Stimulated activated naive B cell treated with anti-CD40 and anti-IgM and Interleukin-4, amounts not matched to agents 10 μg/mL and 1 μg/mL and 100 μg/mL, for 72 hours (primary cell): ENCODE measurements around the gene ZNF648.
"Not testable (repeated sequence)": the region's sequence is repeated elsewhere in the genome, so short reads cannot be mapped to it uniquely, and the experiment has no call there.

Experiments
- ATAC-seq, 2 donors: fragments of 150-1000 bp; cut with Tn5 transposase; replicated peaks; 2 replicates each; pipeline ENCODE4 v1.10.0; 2021; ENCODE audit warnings: moderate library complexity in 1 of 2
- DNase-seq: peaks from one replicate; pipeline ENCODE4 v3.0.0; 2021
- H3K27ac Mint-ChIP-seq: one replicate; pipeline ENCODE4 v1.8.0; 2022; ENCODE audit warnings: mild to moderate bottlenecking, mixed read lengths
- H3K27me3 Mint-ChIP-seq, 2 donors: one replicate each; pipeline ENCODE4 v1.8.0; 2022; ENCODE audit warnings: mixed read lengths in 2 of 2
- H3K36me3 Mint-ChIP-seq, 2 donors: one replicate each; pipeline ENCODE4 v1.8.0; 2022; ENCODE audit warnings: mixed read lengths in 2 of 2, mild to moderate bottlenecking in 1 of 2
- H3K4me1 Mint-ChIP-seq, 2 donors: one replicate each; pipeline ENCODE4 v1.8.0; 2022; ENCODE audit warnings: mixed read lengths in 2 of 2, mild to moderate bottlenecking in 1 of 2
- H3K4me3 Mint-ChIP-seq, 2 donors: one replicate each; pipeline ENCODE4 v1.8.0; 2022; ENCODE audit warnings: mild to moderate bottlenecking in 2 of 2, mixed read lengths in 2 of 2, moderate library complexity in 1 of 2
- H3K9me3 Mint-ChIP-seq, 2 donors: one replicate each; pipeline ENCODE4 v1.8.0; 2022; ENCODE audit warnings: mixed read lengths in 2 of 2, mild to moderate bottlenecking in 1 of 2

ZNF648 gene

DNA sequence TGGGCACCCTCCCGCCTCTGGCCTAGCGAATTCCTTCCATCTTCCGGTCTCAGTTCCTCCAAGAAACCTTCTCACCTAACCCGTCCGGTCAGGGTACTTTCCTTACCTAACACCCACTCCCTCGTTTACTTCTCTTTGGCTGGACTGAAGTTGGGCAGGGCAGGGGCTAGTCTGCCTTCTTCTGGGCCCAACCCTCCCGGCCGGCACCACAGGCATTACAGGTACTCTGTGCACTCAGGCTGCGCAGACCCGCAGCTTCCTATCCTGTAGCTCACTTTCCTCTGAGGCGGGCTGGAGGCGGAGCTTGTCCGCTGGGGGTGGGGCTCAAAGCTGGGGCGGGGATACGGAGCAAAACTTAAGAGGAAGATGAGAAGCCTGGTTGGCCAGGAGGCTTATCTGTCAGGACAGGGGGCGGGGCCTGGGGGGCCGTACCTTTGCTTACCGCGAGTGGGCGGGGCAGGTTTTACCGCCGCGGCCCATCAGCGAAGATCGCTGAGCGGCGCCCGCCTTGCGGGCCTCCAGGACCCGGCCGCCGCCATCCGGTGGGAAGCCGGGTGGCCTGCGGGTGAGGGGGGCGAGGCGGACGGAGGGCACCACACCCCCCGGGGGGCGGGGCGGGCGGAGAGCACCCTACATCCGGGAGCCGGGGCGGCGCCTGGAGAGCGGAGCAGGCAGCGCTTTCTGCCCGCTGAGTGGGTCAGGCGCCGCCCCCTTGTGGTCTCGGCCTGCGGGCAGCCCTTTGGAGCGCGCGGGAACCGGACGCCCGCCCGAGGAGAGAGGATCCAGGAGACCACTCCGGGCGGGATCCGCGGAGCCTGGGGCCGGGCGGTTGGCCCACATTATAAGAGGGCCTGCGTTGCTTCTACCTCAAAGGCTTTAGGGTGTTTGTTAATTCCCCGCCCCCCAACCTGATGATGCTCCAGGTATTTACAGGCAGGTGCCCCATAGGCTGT, 31.9 kb downstream of the ZNF648 start:
- H3K4me3 Mint-ChIP-seq: peak overlapping the region; percentile 88 to 95
- ATAC-seq (peak; percentile 93 to 96), DNase-seq (peak; percentile 94)
- peaks cover 0 to under 1% of the 10 kb centered on the region in 2 donors for H3K27me3 Mint-ChIP-seq
- peaks cover 7 to 11% of the 10 kb centered on the region in 2 donors for H3K4me1 Mint-ChIP-seq
- peak overlapping the region; percentile 89 for H3K27ac Mint-ChIP-seq
- H3K9me3 Mint-ChIP-seq: no peaks in the 10 kb centered on the region
- H3K36me3 Mint-ChIP-seq: no peaks in the 10 kb centered on the region

DNA sequence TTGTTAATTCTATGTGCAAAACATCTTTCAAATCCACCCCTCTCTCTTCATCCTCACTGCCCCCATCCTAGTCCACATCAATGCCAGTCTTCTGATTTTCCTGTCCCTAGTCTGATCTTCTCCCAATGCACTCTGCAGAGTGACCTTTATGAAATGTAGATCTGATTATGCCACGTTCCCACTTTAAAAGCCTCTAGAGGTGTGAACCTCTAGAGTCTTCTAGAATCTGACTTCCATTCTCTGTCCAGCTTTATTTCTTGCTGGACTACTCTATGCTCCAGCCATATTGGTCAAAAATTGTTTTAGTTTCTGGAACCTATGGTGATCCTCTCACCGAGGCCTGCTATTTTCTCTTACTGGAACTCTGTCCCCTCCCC, 32.5 kb downstream of the ZNF648 start:
- Mint-ChIP-seq H3K36me3 (no peaks in the 10 kb centered on the region), H3K4me3 (peak overlapping the region; percentile 88 to 95), H3K9me3 (no peaks in the 10 kb centered on the region), H3K27ac (peak overlapping the region; percentile 89), H3K4me1 (peaks cover 7 to 11% of the 10 kb centered on the region in 2 donors), H3K27me3 (no peaks in the 10 kb centered on the region)
- ATAC-seq (no peak), DNase-seq (no peak)

DNA sequence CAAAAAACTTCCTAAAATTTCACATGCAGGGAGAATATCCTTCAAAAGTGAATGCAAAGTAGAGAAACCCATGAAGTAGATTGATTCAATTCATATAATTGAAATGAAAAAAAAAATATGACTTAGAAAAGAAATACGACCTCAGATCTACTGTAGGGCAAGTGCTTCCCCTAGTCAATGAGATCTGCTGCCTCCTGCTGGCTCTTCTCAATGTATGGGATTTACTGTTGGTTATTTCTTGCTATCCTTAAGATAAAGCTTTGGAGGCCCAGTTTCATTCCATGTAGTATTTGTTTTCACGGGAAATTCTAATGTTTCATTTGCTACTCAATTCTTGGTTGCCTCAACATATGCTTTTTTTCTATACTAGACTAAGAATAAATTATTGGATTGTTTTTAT, 46.2 kb downstream of the ZNF648 start:
- H3K36me3 Mint-ChIP-seq: no peaks in the 10 kb centered on the region
- no peaks in the 10 kb centered on the region for H3K4me1 Mint-ChIP-seq
- DNase-seq: no peak

DNA sequence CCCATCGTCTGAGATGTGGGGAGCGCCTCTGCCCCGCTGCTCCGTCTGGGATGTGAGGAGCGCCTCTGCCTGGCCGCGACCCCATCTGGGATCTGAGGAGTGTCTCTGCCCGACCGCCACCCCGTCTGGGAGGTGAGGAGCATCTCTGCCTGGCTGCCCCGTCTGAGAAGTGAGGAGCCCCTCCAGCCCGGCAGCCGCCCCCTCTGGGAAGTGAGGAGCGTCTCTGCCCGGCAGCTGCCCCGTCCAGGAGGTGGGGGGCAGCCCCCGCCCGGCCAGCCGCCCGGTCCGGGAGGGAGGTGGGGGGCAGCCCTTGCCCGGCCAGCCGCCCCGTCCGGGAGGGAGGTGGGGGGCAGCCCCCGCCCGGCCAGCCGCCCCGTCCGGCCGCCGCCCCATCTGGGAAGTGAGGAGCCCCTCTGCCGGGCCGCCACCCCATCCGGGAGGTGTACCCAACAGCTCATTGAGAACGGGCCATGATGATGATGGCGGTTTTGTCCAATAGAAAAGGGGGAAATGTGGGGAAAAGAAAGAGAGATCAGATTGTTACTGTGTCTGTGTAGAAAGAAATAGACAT, 50.6 kb downstream of the ZNF648 start:
- peaks cover 12 to 29% of the 10 kb centered on the region in 2 donors for H3K27me3 Mint-ChIP-seq

More for the DNA sequence above, 46.2 kb downstream of the ZNF648 start:
- H3K4me3 Mint-ChIP-seq: no peak overlapping the region
- peaks cover 4 to 26% of the 10 kb centered on the region in 2 donors for H3K27me3 Mint-ChIP-seq
- H3K27ac Mint-ChIP-seq: no peak overlapping the region
- no peak for ATAC-seq
- peaks cover 4 to 5% of the 10 kb centered on the region in 2 donors for H3K9me3 Mint-ChIP-seq

DNA sequence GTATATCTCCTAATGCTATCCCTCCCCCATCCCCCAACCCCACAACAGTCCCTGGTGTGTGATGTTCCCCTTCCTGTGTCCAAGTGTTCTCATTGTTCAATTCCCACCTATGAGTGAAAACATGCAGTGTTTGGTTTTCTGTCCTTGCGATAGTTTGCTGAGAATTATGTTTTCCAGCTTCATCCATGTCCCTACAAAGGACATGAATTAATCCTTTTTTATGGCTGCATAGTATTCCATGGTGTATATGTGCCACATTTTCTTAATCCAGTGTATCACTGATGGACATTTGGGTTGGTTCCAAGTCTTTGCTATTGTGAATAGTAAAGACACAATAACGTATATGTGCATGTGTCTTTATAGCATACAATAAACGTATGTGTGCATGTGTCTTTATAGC, 56.1 kb downstream of the ZNF648 start:
- H3K4me3 Mint-ChIP-seq, H3K4me1 Mint-ChIP-seq, ATAC-seq, DNase-seq, H3K36me3 Mint-ChIP-seq, H3K27ac Mint-ChIP-seq: not testable (repeated sequence)
- H3K9me3 Mint-ChIP-seq: peaks cover 12 to 19% of the 10 kb centered on the region in 2 donors
- H3K27me3 Mint-ChIP-seq: peaks cover 24 to 25% of the 10 kb centered on the region in 2 donors

More for the DNA sequence above, 50.6 kb downstream of the ZNF648 start:
- not testable (repeated sequence) for DNase-seq, H3K4me1 Mint-ChIP-seq, ATAC-seq, H3K27ac Mint-ChIP-seq, H3K36me3 Mint-ChIP-seq, H3K4me3 Mint-ChIP-seq
- H3K9me3 Mint-ChIP-seq: peaks cover 16 to 20% of the 10 kb centered on the region in 2 donors

DNA sequence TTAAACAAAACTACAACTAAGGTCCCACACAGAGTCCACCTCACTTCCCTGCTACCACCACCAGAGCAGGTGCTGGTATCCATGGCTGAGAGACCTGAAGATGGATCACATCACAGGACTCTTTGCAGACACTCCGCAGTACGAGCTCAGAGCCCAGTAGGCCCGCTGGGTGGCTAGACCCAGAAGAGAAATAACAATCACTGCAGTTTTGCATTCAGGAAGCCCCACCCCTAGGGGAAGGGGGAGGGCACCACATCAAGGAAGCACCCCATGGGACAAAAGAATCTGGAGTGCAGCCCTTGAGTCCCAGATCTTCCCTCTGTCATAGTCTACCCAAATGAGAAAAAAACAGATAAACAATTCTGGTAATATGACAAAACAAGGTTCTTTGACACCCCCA, 56.9 kb downstream of the ZNF648 start:
- Mint-ChIP-seq H3K27ac (no peak overlapping the region), H3K4me1 (no peaks in the 10 kb centered on the region), H3K9me3 (peaks cover 12 to 14% of the 10 kb centered on the region in 2 donors), H3K4me3 (no peak overlapping the region), H3K36me3 (peaks cover 0 to 4% of the 10 kb centered on the region in 2 donors), H3K27me3 (peaks cover 24 to 25% of the 10 kb centered on the region in 2 donors)
- ATAC-seq (no peak), DNase-seq (no peak)
